CD14-positive monocyte (primary cell): Measurements from ENCODE around the gene CDH12. TPM values are rescaled to one million over a fixed set of nuclear protein-coding genes. Genes with fewer than 3 reads are reported as not detected.

Source experiments
- DNase-seq, 3 donors: peaks; one replicate each; pipeline ENCODE4 v3.0.0-alpha.2; 2011 to 2022
- H2AFZ ChIP-seq: 2 replicates; pipeline ENCODE4 v1.6.0; 2012; ENCODE audit warnings: mild to moderate bottlenecking, low read depth, low read length, inconsistent platforms; ENCODE audit not compliant: insufficient read depth, poor library complexity, severe bottlenecking
- H3K27ac ChIP-seq, 2 donors: 1 replicate in 1 of 2; 2 replicates in 1 of 2; pipeline ENCODE4 v1.5.1; 2012 to 2013; ENCODE audit warnings: low read length in 2 of 2, control low read depth in 1 of 2, inconsistent platforms in 1 of 2, low read depth in 1 of 2, mild to moderate bottlenecking in 1 of 2
- H3K27me3 ChIP-seq, 2 donors: one replicate each; pipeline versions ENCODE4 v1.6.0 to v1.6.1; 2011 to 2013; ENCODE audit warnings: low read length in 2 of 2; ENCODE audit not compliant: control insufficient read depth in 2 of 2, insufficient read depth in 2 of 2
- H3K36me3 ChIP-seq, 2 donors: replicated peaks in 1 of 2; 1 replicate in 1 of 2; 2 replicates in 1 of 2; pipeline versions ENCODE4 v1.5.1 to v1.6.1; 2012 to 2013; ENCODE audit warnings: low read length in 2 of 2, control low read depth in 1 of 2, inconsistent platforms in 1 of 2, mild to moderate bottlenecking in 1 of 2; ENCODE audit not compliant: insufficient read depth in 2 of 2, control insufficient read depth in 1 of 2
- H3K4me1 ChIP-seq, 2 donors: 1 replicate in 1 of 2; 2 replicates in 1 of 2; pipeline versions ENCODE4 v1.5.1 to v1.6.1; 2012 to 2013; ENCODE audit warnings: low read length in 2 of 2, control low read depth in 1 of 2, inconsistent platforms in 1 of 2, mild to moderate bottlenecking in 1 of 2, moderate library complexity in 1 of 2; ENCODE audit not compliant: insufficient read depth in 2 of 2, control insufficient read depth in 1 of 2
- H3K4me2 ChIP-seq: replicated peaks from 2 replicates; pipeline ENCODE3; 2012; ENCODE audit warnings: low read length, moderate library complexity, mild to moderate bottlenecking; ENCODE audit not compliant: poor library complexity, severe bottlenecking; ENCODE audit errors: extremely low read depth
- H3K4me3 ChIP-seq, 3 experiments: fragments of 200-600 bp in 1 of 3; sonication (generic) in 1 of 3; replicated peaks in 1 of 3; 1 replicate in 2 of 3; 2 replicates in 1 of 3; pipeline ENCODE4 v1.5.1; 2011 to 2013; ENCODE audit warnings: low read length in 3 of 3, mild to moderate bottlenecking in 3 of 3, control low read depth in 2 of 3, low read depth in 2 of 3, inconsistent platforms in 1 of 3, moderate library complexity in 1 of 3
- H3K79me2 ChIP-seq: 2 replicates; pipeline ENCODE4 v1.6.0; 2012; ENCODE audit warnings: mild to moderate bottlenecking, control low read depth, inconsistent platforms, low read length, moderate library complexity; ENCODE audit not compliant: insufficient read depth
- H3K9ac ChIP-seq: 2 replicates; pipeline ENCODE4 v1.6.0; 2017; ENCODE audit warnings: low read length, mild to moderate bottlenecking; ENCODE audit not compliant: insufficient read depth, poor library complexity, severe bottlenecking
- H3K9me3 ChIP-seq, 2 donors: replicated peaks in 1 of 2; 1 replicate in 1 of 2; 2 replicates in 1 of 2; pipeline versions ENCODE4 v1.5.1 to v1.6.1; 2012 to 2013; ENCODE audit warnings: low read length in 2 of 2, control low read depth in 1 of 2; ENCODE audit not compliant: control insufficient read depth in 1 of 2, insufficient read depth in 1 of 2
- H4K20me1 ChIP-seq: 2 replicates; pipeline ENCODE4 v1.6.0; 2012; ENCODE audit warnings: mild to moderate bottlenecking, low read length, control low read depth, moderate library complexity; ENCODE audit not compliant: insufficient read depth
- H3K27ac Mint-ChIP-seq, 7 donors: one replicate each; pipeline ENCODE4 v1.8.0; 2020; ENCODE audit warnings: mild to moderate bottlenecking in 7 of 7, mixed read lengths in 7 of 7, moderate library complexity in 6 of 7, inconsistent platforms in 2 of 7
- H3K27me3 Mint-ChIP-seq, 3 donors: one replicate each; pipeline ENCODE4 v1.8.0; 2021 to 2022; ENCODE audit warnings: low read depth in 3 of 3, mild to moderate bottlenecking in 3 of 3, mixed read lengths in 3 of 3, moderate library complexity in 3 of 3, inconsistent platforms in 1 of 3
- H3K36me3 Mint-ChIP-seq, 2 donors: one replicate each; pipeline ENCODE4 v1.8.0; 2020; ENCODE audit warnings: mixed read lengths in 2 of 2, inconsistent platforms in 1 of 2, mild to moderate bottlenecking in 1 of 2
- H3K4me1 Mint-ChIP-seq: one replicate; pipeline ENCODE4 v1.8.0; 2020; ENCODE audit warnings: mild to moderate bottlenecking, mixed read lengths
- H3K4me3 Mint-ChIP-seq, 2 donors: one replicate each; pipeline ENCODE4 v1.8.0; 2020; ENCODE audit warnings: mild to moderate bottlenecking in 2 of 2, mixed read lengths in 2 of 2, moderate library complexity in 1 of 2
- H3K9me3 Mint-ChIP-seq, 7 donors: one replicate each; pipeline ENCODE4 v1.8.0; 2020 to 2022; ENCODE audit warnings: mixed read lengths in 7 of 7, mild to moderate bottlenecking in 6 of 7, moderate library complexity in 6 of 7, inconsistent platforms in 2 of 7
- CTCF ChIP-seq: fragments of 200-600 bp; IDR thresholded peaks from one replicate; pipeline ENCODE4 v1.8.0; 2022; ENCODE audit warnings: antibody characterized with exemption, mild to moderate bottlenecking
- intact Hi-C, 2 donors: fragments of 100-400 bp; cut with micrococcal nuclease; formaldehyde crosslinking; loops; one replicate each; pipeline versions ENCODE4 v1.15.0 to v1.15.1; 2023
- polyA plus RNA-seq, 3 donors: library from polyadenylated mRNA; depleted of rRNA in 1 of 3; unstranded in 2 of 3; stranded (reverse) in 1 of 3; fragments of 300-500 nt in 2 of 3; fragments of >200 nt in 1 of 3; fragmentation: Illumina TruSeq in 2 of 3; gene quantifications; 1 replicate in 2 of 3; 2 replicates in 1 of 3; pipeline ENCODE4 v1.2.3, GENCODE V29; 2012 to 2021

The CDH12 gene
- polyA plus RNA-seq, 3 donors, result not detected

GRCh38 chr5:22109315-22109714, 743.8 kb downstream of the CDH12 start:
- Mint-ChIP-seq H3K36me3 (no peaks in the 10 kb centered on the region), H3K27ac (no peak overlapping the region)
- H3K36me3 ChIP-seq, result no peaks in the 10 kb centered on the region

GRCh38 chr5:22108545-22108944, 744.6 kb downstream of the CDH12 start:
- Histone ChIP-seq H4K20me1 (no peaks in the 10 kb centered on the region), H3K4me3 (no peak overlapping the region), H3K9me3 (no peaks in the 10 kb centered on the region), H3K4me2 (no peak overlapping the region), H3K27ac (no peak overlapping the region), H3K27me3 (no peaks in the 10 kb centered on the region), H3K9ac (no peak overlapping the region), H3K79me2 (no peaks in the 10 kb centered on the region), H3K36me3 (no peaks in the 10 kb centered on the region), H2AFZ (no peak overlapping the region), H3K4me1 (no peaks in the 10 kb centered on the region)
- Mint-ChIP-seq H3K27me3 (no peaks in the 10 kb centered on the region), H3K4me1 (no peaks in the 10 kb centered on the region), H3K27ac (no peak overlapping the region), H3K9me3 (peaks cover 0 to 2% (median 0%) of the 10 kb centered on the region in 7 donors), H3K36me3 (no peaks in the 10 kb centered on the region), H3K4me3 (no peak overlapping the region)
- no peak for DNase-seq
- intact Hi-C loops, result no loop called here
- no peak for TF ChIP-seq CTCF

More at GRCh38 chr5:22109315-22109714, 743.8 kb downstream of the CDH12 start:
- Histone ChIP-seq H3K9ac (no peak overlapping the region), H3K27ac (no peak overlapping the region), H3K4me3 (no peak overlapping the region), H3K79me2 (no peaks in the 10 kb centered on the region), H3K4me1 (no peaks in the 10 kb centered on the region), H2AFZ (no peak overlapping the region), H3K27me3 (no peaks in the 10 kb centered on the region), H4K20me1 (no peaks in the 10 kb centered on the region), H3K4me2 (no peak overlapping the region), H3K9me3 (no peaks in the 10 kb centered on the region)
- no peaks in the 10 kb centered on the region for H3K4me1 Mint-ChIP-seq
- H3K4me3 Mint-ChIP-seq, result no peak overlapping the region
- intact Hi-C loops, result no loop called here
- DNase-seq, result no peak
- H3K27me3 Mint-ChIP-seq, result no peaks in the 10 kb centered on the region
- H3K9me3 Mint-ChIP-seq, result peaks cover 0 to 2% (median 0%) of the 10 kb centered on the region in 7 donors
- no peak for TF ChIP-seq CTCF
